ENCODE measurements around the gene BANF2.

BANF2 gene

GRCh38 chr20:17710379-17711266 lies 10.9 kb downstream of the BANF2 start:
- DNase-seq (ENCODE audit: low spot score): no peak

GRCh38 chr20:17711267-17711627 lies 11.5 kb downstream of the BANF2 start:
- DNase-seq (ENCODE audit: low spot score): no peak

GRCh38 chr20:17712201-17712600 lies 12.4 kb downstream of the BANF2 start:
- no peak for DNase-seq (ENCODE audit: low spot score)

- no peak for DNase-seq (ENCODE audit: low spot score)
Observed at GRCh38 chr20:17712708-17713107, 12.9 kb downstream of the BANF2 start.

- no peak for DNase-seq (ENCODE audit: low spot score)
Observed at GRCh38 chr20:17714597-17714996, 14.8 kb downstream of the BANF2 start.

GRCh38 chr20:17715075-17715474 lies 15.3 kb downstream of the BANF2 start:
- no peak for DNase-seq (ENCODE audit: low spot score)

- no peak for DNase-seq (ENCODE audit: low spot score)
Observed at GRCh38 chr20:17716331-17716730, 16.6 kb downstream of the BANF2 start.

GRCh38 chr20:17720755-17721154 lies 21.0 kb downstream of the BANF2 start:
- no peak for DNase-seq (ENCODE audit: low spot score)

- DNase-seq (ENCODE audit: low spot score): no peak
Observed at GRCh38 chr20:17721802-17722486, 22.2 kb downstream of the BANF2 start.

- DNase-seq (ENCODE audit: low spot score): no peak
Observed at GRCh38 chr20:17722493-17723300, 22.9 kb downstream of the BANF2 start.

GRCh38 chr20:17723301-17723691 lies 23.5 kb downstream of the BANF2 start:
- no peak for DNase-seq (ENCODE audit: low spot score)

- no peak for DNase-seq (ENCODE audit: low spot score)
Observed at GRCh38 chr20:17725094-17725835, 25.5 kb downstream of the BANF2 start.

- no peak for DNase-seq (ENCODE audit: low spot score)
Observed at GRCh38 chr20:17726902-17727301, 27.1 kb downstream of the BANF2 start.

GRCh38 chr20:17727351-17727750 lies 27.6 kb downstream of the BANF2 start:
- no peak for DNase-seq (ENCODE audit: low spot score)

- no peak for DNase-seq (ENCODE audit: low spot score)
Observed at GRCh38 chr20:17728074-17728473, 28.3 kb downstream of the BANF2 start.

- no peak for DNase-seq (ENCODE audit: low spot score)
Observed at GRCh38 chr20:17730071-17730470, 30.3 kb downstream of the BANF2 start.

- no peak for DNase-seq (ENCODE audit: low spot score)
Observed at GRCh38 chr20:17731233-17731632, 31.5 kb downstream of the BANF2 start.

GRCh38 chr20:17732907-17733521 lies 33.2 kb downstream of the BANF2 start:
- no peak for DNase-seq (ENCODE audit: low spot score)

- no peak for DNase-seq (ENCODE audit: low spot score)
Observed at GRCh38 chr20:17733767-17734304, 34.1 kb downstream of the BANF2 start.

- DNase-seq (ENCODE audit: low spot score): no peak
Observed at GRCh38 chr20:17734374-17734773, 34.6 kb downstream of the BANF2 start.

GRCh38 chr20:17735206-17735804 lies 35.5 kb downstream of the BANF2 start:
- no peak for DNase-seq (ENCODE audit: low spot score)
